GM23248 (cell line): ENCODE data around the gene MAP2K7.

Experiments used
- EZH2 ChIP-seq: fragments of 200-600 bp; sonication (generic); IDR thresholded peaks from 2 replicates; pipeline ENCODE4 v1.6.1; 2018; ENCODE audit warnings: antibody characterized with exemption, mild to moderate bottlenecking; ENCODE audit not compliant: insufficient read depth, poor library complexity, severe bottlenecking
- EZH2phosphoT487 ChIP-seq: fragments of 200-600 bp; sonication (generic); IDR thresholded peaks from 2 replicates; pipeline ENCODE4 v1.6.1; 2018; ENCODE audit warnings: antibody characterized with exemption, moderate library complexity, mild to moderate bottlenecking, low read depth; ENCODE audit not compliant: insufficient read depth

- TF ChIP-seq EZH2phosphoT487, result no peak
- TF ChIP-seq EZH2, result no peak
Measured at GRCh38 chr19:7888145-7888825, 15.4 kb upstream of the MAP2K7 start, which contains the start of gene LRRC8E.
